ENCODE measurements around the gene CERT1. TPM values are rescaled to one million over a fixed set of nuclear protein-coding genes. Genes with fewer than 3 reads are reported as not detected.

CERT1 gene
- total and polyA plus RNA-seq, 4 donors: 16.1 to 86.2 (median 46.1) TPM

DNA sequence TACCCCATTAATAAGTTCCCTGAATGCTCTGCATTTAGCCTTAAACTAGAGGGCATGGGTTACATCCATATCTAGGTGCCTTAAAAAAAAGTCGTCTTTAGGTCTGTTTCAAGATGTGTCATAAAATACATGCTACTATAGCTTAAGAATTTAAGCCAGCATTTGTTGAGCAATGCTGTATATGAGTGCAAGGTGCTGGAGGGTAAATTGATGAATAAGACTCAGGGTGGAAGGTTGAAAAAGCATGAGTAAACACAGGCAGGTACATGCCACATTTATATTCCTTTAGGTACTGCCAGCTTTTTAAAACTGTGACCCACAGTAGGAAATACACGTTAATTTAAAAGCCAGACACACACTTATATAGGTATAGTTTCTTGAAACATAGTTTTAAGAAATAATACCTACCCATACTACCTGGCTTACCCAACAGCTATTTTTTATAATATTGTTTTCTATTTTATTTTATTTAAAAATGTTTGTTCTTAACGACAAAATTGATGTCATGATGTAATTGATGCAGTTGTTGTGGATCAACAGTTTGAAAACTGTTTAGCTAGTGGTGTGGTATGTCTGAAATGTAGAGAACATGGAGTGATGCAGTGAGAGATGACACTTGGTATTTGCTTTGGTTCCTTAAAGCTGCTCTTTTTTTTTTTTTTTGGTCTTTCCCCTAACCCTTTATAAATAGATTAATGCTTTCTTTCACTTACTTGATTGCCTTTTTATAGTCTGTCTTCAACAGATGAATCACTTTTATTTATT is 170.5 kb downstream of the CERT1 start:
- TF ChIP-seq, protein P1, sequence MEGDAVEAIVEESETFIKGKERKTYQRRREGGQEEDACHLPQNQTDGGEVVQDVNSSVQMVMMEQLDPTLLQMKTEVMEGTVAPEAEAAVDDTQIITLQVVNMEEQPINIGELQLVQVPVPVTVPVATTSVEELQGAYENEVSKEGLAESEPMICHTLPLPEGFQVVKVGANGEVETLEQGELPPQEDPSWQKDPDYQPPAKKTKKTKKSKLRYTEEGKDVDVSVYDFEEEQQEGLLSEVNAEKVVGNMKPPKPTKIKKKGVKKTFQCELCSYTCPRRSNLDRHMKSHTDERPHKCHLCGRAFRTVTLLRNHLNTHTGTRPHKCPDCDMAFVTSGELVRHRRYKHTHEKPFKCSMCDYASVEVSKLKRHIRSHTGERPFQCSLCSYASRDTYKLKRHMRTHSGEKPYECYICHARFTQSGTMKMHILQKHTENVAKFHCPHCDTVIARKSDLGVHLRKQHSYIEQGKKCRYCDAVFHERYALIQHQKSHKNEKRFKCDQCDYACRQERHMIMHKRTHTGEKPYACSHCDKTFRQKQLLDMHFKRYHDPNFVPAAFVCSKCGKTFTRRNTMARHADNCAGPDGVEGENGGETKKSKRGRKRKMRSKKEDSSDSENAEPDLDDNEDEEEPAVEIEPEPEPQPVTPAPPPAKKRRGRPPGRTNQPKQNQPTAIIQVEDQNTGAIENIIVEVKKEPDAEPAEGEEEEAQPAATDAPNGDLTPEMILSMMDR (IDR thresholded peaks at IDR 0.05; ENCODE audit: control extremely low read depth, extremely low read depth): no peak
- WGBS, 2 donors: 72 to 91% methylated on average over 3 of the region's 3 CpGs
- no peak for ATAC-seq (ENCODE audit: insufficient read depth, low FRiP score)
- H3K4me3 ChIP-seq: no peak overlapping the region
- H3K27ac ChIP-seq (ENCODE audit: low read depth in 1 of 2, low read length in 1 of 2): no peak overlapping the region
- DNase-seq: no peak
- no peak overlapping the region for H3K9ac ChIP-seq (ENCODE audit: insufficient read depth in 1 of 2, low read length in 2 of 2)
- H3K9me3 ChIP-seq (ENCODE audit: control insufficient read depth in 4 of 4, insufficient read depth in 3 of 4, low read length in 3 of 4): no peaks in the 10 kb centered on the region
- no peaks in the 10 kb centered on the region for H3K27me3 ChIP-seq (ENCODE audit: control insufficient read depth in 3 of 3, insufficient read depth in 3 of 3, low read length in 2 of 3)
- peaks cover 0 to 5% (median 1%) of the 10 kb centered on the region in 4 donors for H3K36me3 ChIP-seq (ENCODE audit: control insufficient read depth in 4 of 4, insufficient read depth in 4 of 4, low read length in 4 of 4)
- peaks cover 0 to 22% (median 5%) of the 10 kb centered on the region in 5 donors for H3K4me1 ChIP-seq (ENCODE audit: control insufficient read depth in 5 of 5, insufficient read depth in 5 of 5, low read length in 5 of 5)

DNA sequence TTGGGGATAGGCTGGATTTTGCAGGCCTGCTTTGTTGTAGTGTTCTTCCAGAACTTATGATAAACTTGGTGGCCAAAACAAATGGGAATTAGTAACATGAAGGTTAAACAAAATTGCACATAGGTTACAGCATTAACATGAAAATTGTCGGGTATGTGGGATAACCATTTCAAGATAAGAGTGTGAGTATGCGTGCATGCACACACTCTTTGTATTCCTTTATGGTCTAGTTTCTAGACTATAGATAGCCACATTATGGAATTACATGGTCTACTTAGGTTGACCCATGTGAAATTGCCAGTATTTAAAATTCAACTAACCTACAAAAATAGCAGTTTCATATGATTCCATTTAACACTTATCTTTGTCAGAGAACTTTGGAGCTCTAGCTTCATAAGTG is 173.0 kb downstream of the CERT1 start:
- 60 to 83% methylated on average over 2 of the region's 2 CpGs for WGBS, 2 donors
- Histone ChIP-seq H3K4me3 (peak overlapping the region; percentile 35), H3K27ac (ENCODE audit: low read depth in 1 of 2, low read length in 1 of 2) (no peak overlapping the region), H3K9ac (ENCODE audit: insufficient read depth in 1 of 2, low read length in 2 of 2) (peak overlapping the region in 1 of 2 donors; percentile 78), H3K9me3 (ENCODE audit: control insufficient read depth in 4 of 4, insufficient read depth in 3 of 4, low read length in 3 of 4) (no peaks in the 10 kb centered on the region), H3K27me3 (ENCODE audit: control insufficient read depth in 3 of 3, insufficient read depth in 3 of 3, low read length in 2 of 3) (no peaks in the 10 kb centered on the region), H3K4me1 (ENCODE audit: control insufficient read depth in 5 of 5, insufficient read depth in 5 of 5, low read length in 5 of 5) (peaks cover 0 to 23% (median 5%) of the 10 kb centered on the region in 5 donors), H3K36me3 (ENCODE audit: control insufficient read depth in 4 of 4, insufficient read depth in 4 of 4, low read length in 4 of 4) (peaks cover 0 to 2% (median 0%) of the 10 kb centered on the region in 4 donors)
- no peak for ATAC-seq (ENCODE audit: insufficient read depth, low FRiP score)
- peak in 1 of 3 donors; percentile 9 for DNase-seq
- TF ChIP-seq, protein P1 (IDR thresholded peaks at IDR 0.05; ENCODE audit: control extremely low read depth, extremely low read depth): no peak

DNA sequence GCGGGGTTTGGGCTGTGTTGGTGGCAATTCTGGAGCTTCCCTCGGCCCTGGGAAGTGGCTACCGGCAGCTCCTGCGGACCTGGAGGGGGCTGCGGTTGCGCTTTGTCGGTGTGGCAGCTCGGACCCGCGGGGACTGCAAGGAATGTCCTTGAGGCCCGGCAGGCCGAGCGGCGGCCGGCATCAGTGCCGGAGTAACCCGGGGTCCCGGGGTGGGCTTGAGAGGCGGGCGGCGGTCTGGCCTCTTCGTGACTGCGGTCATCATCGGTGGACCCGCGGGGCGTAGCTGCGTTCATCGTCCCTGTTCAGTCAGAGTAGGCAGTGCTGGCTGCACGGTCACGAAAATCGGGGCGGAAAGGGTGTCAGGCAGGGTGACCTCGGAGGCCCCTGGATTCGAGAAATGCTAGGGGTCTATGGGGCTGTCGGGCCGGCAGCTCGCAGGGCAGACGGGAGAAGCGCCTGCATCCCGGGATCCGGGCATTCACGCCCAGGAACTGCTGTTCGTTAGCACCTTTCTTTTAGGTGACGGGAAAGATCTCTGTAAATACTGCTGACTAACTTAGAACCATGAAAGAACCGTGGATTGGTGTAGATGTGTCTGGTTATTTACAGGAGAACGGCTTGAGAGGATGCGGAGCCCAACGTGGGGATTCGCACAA is 173.9 kb downstream of the CERT1 start:
- Histone ChIP-seq H3K9ac (ENCODE audit: insufficient read depth in 1 of 2, low read length in 2 of 2) (peak overlapping the region; percentile 78), H3K9me3 (ENCODE audit: control insufficient read depth in 4 of 4, insufficient read depth in 3 of 4, low read length in 3 of 4) (no peaks in the 10 kb centered on the region), H3K4me1 (ENCODE audit: control insufficient read depth in 5 of 5, insufficient read depth in 5 of 5, low read length in 5 of 5) (peaks cover 0 to 23% (median 5%) of the 10 kb centered on the region in 5 donors), H3K27ac (ENCODE audit: low read depth in 1 of 2, low read length in 1 of 2) (peak overlapping the region; percentile 87 to 93), H3K27me3 (ENCODE audit: control insufficient read depth in 3 of 3, insufficient read depth in 3 of 3, low read length in 2 of 3) (no peaks in the 10 kb centered on the region), H3K4me3 (peak overlapping the region; percentile 85), H3K36me3 (ENCODE audit: control insufficient read depth in 4 of 4, insufficient read depth in 4 of 4, low read length in 4 of 4) (no peaks in the 10 kb centered on the region)
- ATAC-seq (ENCODE audit: insufficient read depth, low FRiP score): peak; percentile 3
- WGBS, 2 donors: 0 to 1% methylated on average over 47 to 50 of the region's 50 CpGs
- peak in 2 of 3 donors; percentile 29 to 57 for DNase-seq
- TF ChIP-seq, protein P1 (IDR thresholded peaks at IDR 0.05; ENCODE audit: control extremely low read depth, extremely low read depth): no peak
